D341Med (cell line): ENCODE measurements around the gene SMOC2.
"Not testable (repeated sequence)": the region's sequence is repeated elsewhere in the genome, so short reads cannot be mapped to it uniquely, and the experiment has no call there.

ENCODE experiments used
- DNase-seq: peaks from one replicate; pipeline ENCODE4 v3.0.0; 2012; ENCODE audit warnings: low spot score

Gene SMOC2

GRCh38 chr6:168684906-168685305 is 243.9 kb downstream of the SMOC2 start:
- no peak for DNase-seq

- DNase-seq, result no peak
Measured at GRCh38 chr6:168686029-168686738, 245.2 kb downstream of the SMOC2 start.

GRCh38 chr6:168686831-168687730 is 246.1 kb downstream of the SMOC2 start:
- no peak for DNase-seq

GRCh38 chr6:168690271-168690670 is 249.3 kb downstream of the SMOC2 start:
- no peak for DNase-seq

GRCh38 chr6:168691774-168692173 is 250.8 kb downstream of the SMOC2 start:
- no peak for DNase-seq

- no peak for DNase-seq
Measured at GRCh38 chr6:168692193-168692914, 251.4 kb downstream of the SMOC2 start.

- DNase-seq, result not testable (repeated sequence)
Measured at GRCh38 chr6:168692915-168693257, 251.9 kb downstream of the SMOC2 start.

- not testable (repeated sequence) for DNase-seq
Measured at GRCh38 chr6:168694797-168695196, 253.8 kb downstream of the SMOC2 start.

- no peak for DNase-seq
Measured at GRCh38 chr6:168695701-168696100, 254.7 kb downstream of the SMOC2 start.

- DNase-seq, result no peak
Measured at GRCh38 chr6:168698923-168699322, 257.9 kb downstream of the SMOC2 start.

GRCh38 chr6:168699631-168700295 is 258.8 kb downstream of the SMOC2 start:
- DNase-seq, result no peak

- DNase-seq, result no peak
Measured at GRCh38 chr6:168700880-168701279, 259.9 kb downstream of the SMOC2 start.

GRCh38 chr6:168703990-168704389 is 263.0 kb downstream of the SMOC2 start:
- no peak for DNase-seq

- DNase-seq, result no peak
Measured at GRCh38 chr6:168704678-168705077, 263.7 kb downstream of the SMOC2 start.

- DNase-seq, result not testable (repeated sequence)
Measured at GRCh38 chr6:168705271-168705670, 264.3 kb downstream of the SMOC2 start.

GRCh38 chr6:168706471-168707177 is 265.6 kb downstream of the SMOC2 start:
- no peak for DNase-seq

GRCh38 chr6:168708526-168708925 is 267.5 kb downstream of the SMOC2 start:
- no peak for DNase-seq

GRCh38 chr6:168708984-168709383 is 268.0 kb downstream of the SMOC2 start:
- no peak for DNase-seq

- DNase-seq, result no peak
Measured at GRCh38 chr6:168709390-168709789, 268.4 kb downstream of the SMOC2 start.

GRCh38 chr6:168709991-168710390 is 269.0 kb downstream of the SMOC2 start:
- no peak for DNase-seq

GRCh38 chr6:168711049-168711640 is 270.2 kb downstream of the SMOC2 start:
- DNase-seq, result no peak
